ENCODE data around the gene GRIK2.

GRIK2 gene

DNA sequence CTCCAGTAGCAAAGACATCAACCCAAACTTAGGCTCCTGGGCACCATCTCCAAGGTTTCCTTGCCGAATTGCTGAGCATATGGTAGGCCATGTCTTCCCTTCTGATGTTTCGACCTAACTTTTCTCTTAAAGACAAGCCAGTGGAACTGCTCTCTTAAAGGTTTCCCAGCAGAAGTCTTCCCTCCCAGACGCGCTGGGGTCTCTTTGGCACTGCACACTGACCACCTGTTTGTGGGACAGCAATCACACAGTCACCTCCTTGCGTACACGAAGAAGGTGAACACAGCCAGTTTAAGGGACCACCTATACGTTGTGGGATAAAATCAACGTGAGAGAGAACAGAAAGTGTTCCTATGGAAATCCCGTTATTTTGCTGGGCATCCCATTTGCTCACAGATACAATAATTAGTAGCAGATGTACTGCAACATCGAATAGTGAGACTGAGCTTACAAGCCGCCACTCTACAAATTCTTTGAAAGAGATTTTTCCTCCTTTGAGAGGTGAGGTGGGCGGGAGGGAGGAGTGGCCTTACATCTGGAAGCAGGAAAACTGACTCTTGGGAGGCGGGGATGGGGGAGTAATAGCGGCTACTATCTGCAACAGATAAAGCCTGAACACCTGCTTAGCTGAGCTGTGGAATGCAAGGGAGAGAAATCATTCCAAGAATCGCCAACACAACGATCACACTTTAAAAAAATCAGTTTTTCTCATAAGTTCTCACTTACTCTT, 9.9 kb downstream of the GRIK2 start:
- H3K4me1 ChIP-seq (ENCODE audit: control insufficient read depth in 1 of 2, insufficient read depth in 2 of 2, low read length in 2 of 2) = peaks cover 9 to 12% of the 10 kb centered on the region in 2 experiments
- peak in 1 of 2 donors; percentile 13 for DNase-seq
- no peak overlapping the region for H4K8ac ChIP-seq (ENCODE audit: low read depth, low read length)
- peaks cover 5% of the 10 kb centered on the region for H3K9me3 ChIP-seq (ENCODE audit: insufficient read depth, low read depth, low read length)
- H2BK12ac ChIP-seq (ENCODE audit: low read length) = no peak overlapping the region
- WGBS (ENCODE audit: extremely low coverage, insufficient coverage, insufficient read length) = no CpG with 5 or more reads among the region's 16 CpGs
- no peaks in the 10 kb centered on the region for H3K79me1 ChIP-seq (ENCODE audit: low read length)
- H3K23ac ChIP-seq (ENCODE audit: low read length) = no peak overlapping the region
- H3K4me3 ChIP-seq (ENCODE audit: low read depth, low read length) = no peak overlapping the region
- H2BK120ac ChIP-seq (ENCODE audit: insufficient read depth, low read length, poor library complexity) = no peak overlapping the region
- no peaks in the 10 kb centered on the region for H3K36me3 ChIP-seq (ENCODE audit: control insufficient read depth in 1 of 2, insufficient read depth in 2 of 2, low read length in 2 of 2)
- H3K4ac ChIP-seq (ENCODE audit: low read depth, low read length) = no peak overlapping the region
- H4K12ac ChIP-seq (ENCODE audit: low read depth, low read length) = no peak overlapping the region
- no peak overlapping the region for H2AK5ac ChIP-seq (ENCODE audit: low read length)
- H3K79me2 ChIP-seq (ENCODE audit: control insufficient read depth, insufficient read depth, low read length, poor library complexity) = no peaks in the 10 kb centered on the region
- H2AFZ ChIP-seq (ENCODE audit: insufficient read depth, low read length, poor library complexity) = no peak overlapping the region
- H3K14ac ChIP-seq (ENCODE audit: low read length) = no peak overlapping the region
- peak overlapping the region; percentile 79 for H3K4me2 ChIP-seq (ENCODE audit: low read length)
- H3K9ac ChIP-seq (ENCODE audit: low read length) = no peak overlapping the region
- no peak overlapping the region for H4K91ac ChIP-seq (ENCODE audit: low read depth, low read length)
- no peak overlapping the region for H3K18ac ChIP-seq (ENCODE audit: low read length)
- H3K27ac ChIP-seq (ENCODE audit: low read depth, low read length) = no peak overlapping the region
- H3K27me3 ChIP-seq (ENCODE audit: insufficient read depth, low read length) = peaks cover 43% of the 10 kb centered on the region
- no peak overlapping the region for H2BK5ac ChIP-seq (ENCODE audit: low read depth, low read length, poor library complexity)

DNA sequence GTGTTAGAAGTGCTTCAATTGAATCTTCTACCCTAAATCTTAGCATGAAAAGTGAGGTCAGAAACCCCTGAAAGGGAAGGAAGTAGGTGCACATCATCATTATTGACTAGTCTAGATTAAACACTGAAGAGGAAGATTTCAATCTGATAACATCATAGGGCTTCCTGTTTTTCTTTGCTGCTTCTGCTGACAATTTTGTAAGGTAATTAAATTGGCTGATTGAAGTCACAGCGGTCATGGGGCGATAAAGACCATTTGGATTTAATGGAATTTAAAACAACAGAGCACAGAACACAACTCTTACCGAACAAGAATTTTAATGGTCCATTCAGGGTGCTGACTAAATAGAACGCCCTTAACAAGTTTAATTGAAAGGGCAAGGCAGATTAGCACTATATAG, 11.3 kb downstream of the GRIK2 start:
- H3K79me2 ChIP-seq (ENCODE audit: control insufficient read depth, insufficient read depth, low read length, poor library complexity) = no peaks in the 10 kb centered on the region

DNA sequence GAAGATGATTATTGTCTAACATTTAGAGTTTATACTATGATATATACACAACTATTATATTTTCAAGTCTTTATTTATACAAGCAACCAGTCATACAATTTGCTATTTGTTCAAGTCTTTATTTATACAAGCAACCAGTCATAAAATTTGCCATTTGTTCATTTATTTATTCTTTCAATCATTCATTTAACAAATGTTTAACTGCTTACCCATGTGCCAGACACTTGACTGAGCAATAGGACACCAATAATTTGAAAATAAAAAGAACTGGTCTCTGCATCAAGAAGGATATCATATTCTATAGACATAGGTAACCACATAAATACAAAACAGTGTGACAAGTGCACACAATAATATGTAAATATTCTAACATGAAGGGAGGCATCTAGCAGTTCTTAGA, 20.3 kb downstream of the GRIK2 start:
- no peak overlapping the region for H2BK5ac ChIP-seq (ENCODE audit: low read depth, low read length, poor library complexity)
- no peak overlapping the region for H4K91ac ChIP-seq (ENCODE audit: low read depth, low read length)
- no peak overlapping the region for H3K14ac ChIP-seq (ENCODE audit: low read length)
- no peak overlapping the region for H3K4me2 ChIP-seq (ENCODE audit: low read length)
- H3K4me1 ChIP-seq (ENCODE audit: control insufficient read depth in 1 of 2, insufficient read depth in 2 of 2, low read length in 2 of 2) = no peaks in the 10 kb centered on the region
- no peak for DNase-seq
- no peaks in the 10 kb centered on the region for H3K27me3 ChIP-seq (ENCODE audit: insufficient read depth, low read length)
- no peaks in the 10 kb centered on the region for H3K9me3 ChIP-seq (ENCODE audit: insufficient read depth, low read depth, low read length)
- H3K79me2 ChIP-seq (ENCODE audit: control insufficient read depth, insufficient read depth, low read length, poor library complexity) = no peaks in the 10 kb centered on the region
- no peak overlapping the region for H3K9ac ChIP-seq (ENCODE audit: low read length)
- H3K27ac ChIP-seq (ENCODE audit: low read depth, low read length) = no peak overlapping the region
- no peak overlapping the region for H2AK5ac ChIP-seq (ENCODE audit: low read length)
- H2BK12ac ChIP-seq (ENCODE audit: low read length) = no peak overlapping the region
- no peak overlapping the region for H2AFZ ChIP-seq (ENCODE audit: insufficient read depth, low read length, poor library complexity)
- no peak overlapping the region for H2BK120ac ChIP-seq (ENCODE audit: insufficient read depth, low read length, poor library complexity)
- no peak overlapping the region for H3K18ac ChIP-seq (ENCODE audit: low read length)
- H3K23ac ChIP-seq (ENCODE audit: low read length) = no peak overlapping the region
- H3K4me3 ChIP-seq (ENCODE audit: low read depth, low read length) = no peak overlapping the region
- no peak overlapping the region for H4K8ac ChIP-seq (ENCODE audit: low read depth, low read length)
- H3K36me3 ChIP-seq (ENCODE audit: control insufficient read depth in 1 of 2, insufficient read depth in 2 of 2, low read length in 2 of 2) = no peaks in the 10 kb centered on the region
- no peak overlapping the region for H4K12ac ChIP-seq (ENCODE audit: low read depth, low read length)
- H3K79me1 ChIP-seq (ENCODE audit: low read length) = no peaks in the 10 kb centered on the region
- H3K4ac ChIP-seq (ENCODE audit: low read depth, low read length) = no peak overlapping the region

More for the DNA sequence above, 11.3 kb downstream of the GRIK2 start:
- peaks cover 1% of the 10 kb centered on the region for H3K9me3 ChIP-seq (ENCODE audit: insufficient read depth, low read depth, low read length)
- H3K4me2 ChIP-seq (ENCODE audit: low read length) = no peak overlapping the region
- H3K9ac ChIP-seq (ENCODE audit: low read length) = no peak overlapping the region
- no peak overlapping the region for H3K18ac ChIP-seq (ENCODE audit: low read length)
- H3K23ac ChIP-seq (ENCODE audit: low read length) = no peak overlapping the region
- no peak overlapping the region for H4K91ac ChIP-seq (ENCODE audit: low read depth, low read length)
- WGBS (ENCODE audit: extremely low coverage, insufficient coverage, insufficient read length) = no CpG with 5 or more reads among the region's 4 CpGs
- no peak overlapping the region for H2AFZ ChIP-seq (ENCODE audit: insufficient read depth, low read length, poor library complexity)
- no peak overlapping the region for H3K4ac ChIP-seq (ENCODE audit: low read depth, low read length)
- no peak for DNase-seq
- H3K4me3 ChIP-seq (ENCODE audit: low read depth, low read length) = no peak overlapping the region
- H4K12ac ChIP-seq (ENCODE audit: low read depth, low read length) = no peak overlapping the region
- H3K27me3 ChIP-seq (ENCODE audit: insufficient read depth, low read length) = peaks cover 35% of the 10 kb centered on the region
- no peak overlapping the region for H2BK120ac ChIP-seq (ENCODE audit: insufficient read depth, low read length, poor library complexity)
- H4K8ac ChIP-seq (ENCODE audit: low read depth, low read length) = no peak overlapping the region
- no peaks in the 10 kb centered on the region for H3K79me1 ChIP-seq (ENCODE audit: low read length)
- no peak overlapping the region for H3K27ac ChIP-seq (ENCODE audit: low read depth, low read length)
- no peak overlapping the region for H2BK12ac ChIP-seq (ENCODE audit: low read length)
- H2AK5ac ChIP-seq (ENCODE audit: low read length) = no peak overlapping the region
- H3K14ac ChIP-seq (ENCODE audit: low read length) = no peak overlapping the region
- peaks cover 9 to 12% of the 10 kb centered on the region in 2 experiments for H3K4me1 ChIP-seq (ENCODE audit: control insufficient read depth in 1 of 2, insufficient read depth in 2 of 2, low read length in 2 of 2)
- no peaks in the 10 kb centered on the region for H3K36me3 ChIP-seq (ENCODE audit: control insufficient read depth in 1 of 2, insufficient read depth in 2 of 2, low read length in 2 of 2)
- no peak overlapping the region for H2BK5ac ChIP-seq (ENCODE audit: low read depth, low read length, poor library complexity)

DNA sequence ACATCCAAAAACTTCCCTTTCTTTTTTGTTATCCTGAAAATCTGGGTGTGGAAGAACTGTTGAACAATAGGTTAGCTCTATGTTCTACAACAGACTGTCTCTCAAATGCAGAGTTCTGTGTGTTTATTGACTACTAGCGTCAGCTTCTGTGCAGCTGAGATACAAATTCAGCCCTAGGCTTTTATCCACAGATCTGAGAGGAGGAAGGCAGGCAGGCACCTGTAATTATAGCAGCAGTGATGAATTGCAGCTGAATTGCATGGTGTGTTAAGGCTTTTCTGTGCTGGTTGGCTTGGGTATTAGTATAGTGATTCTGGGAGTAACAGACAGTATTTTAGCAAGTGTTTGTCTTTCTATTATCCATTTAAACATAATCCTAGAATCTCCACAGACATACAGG, 24.4 kb downstream of the GRIK2 start:
- H4K8ac ChIP-seq (ENCODE audit: low read depth, low read length) = no peak overlapping the region
- no peaks in the 10 kb centered on the region for H3K79me1 ChIP-seq (ENCODE audit: low read length)
- H3K14ac ChIP-seq (ENCODE audit: low read length) = no peak overlapping the region
- H3K4me2 ChIP-seq (ENCODE audit: low read length) = no peak overlapping the region
- no peak overlapping the region for H2AFZ ChIP-seq (ENCODE audit: insufficient read depth, low read length, poor library complexity)
- no peak overlapping the region for H3K9ac ChIP-seq (ENCODE audit: low read length)
- no peaks in the 10 kb centered on the region for H3K4me1 ChIP-seq (ENCODE audit: control insufficient read depth in 1 of 2, insufficient read depth in 2 of 2, low read length in 2 of 2)
- H3K36me3 ChIP-seq (ENCODE audit: control insufficient read depth in 1 of 2, insufficient read depth in 2 of 2, low read length in 2 of 2) = no peaks in the 10 kb centered on the region
- H2AK5ac ChIP-seq (ENCODE audit: low read length) = no peak overlapping the region
- no peak overlapping the region for H2BK12ac ChIP-seq (ENCODE audit: low read length)
- H3K4me3 ChIP-seq (ENCODE audit: low read depth, low read length) = no peak overlapping the region
- WGBS (ENCODE audit: extremely low coverage, insufficient coverage, insufficient read length) = no CpG with 5 or more reads among the region's 1 CpG
- no peak overlapping the region for H4K12ac ChIP-seq (ENCODE audit: low read depth, low read length)
- no peak overlapping the region for H3K18ac ChIP-seq (ENCODE audit: low read length)
- no peak overlapping the region for H3K23ac ChIP-seq (ENCODE audit: low read length)
- H2BK5ac ChIP-seq (ENCODE audit: low read depth, low read length, poor library complexity) = no peak overlapping the region
- no peak overlapping the region for H3K27ac ChIP-seq (ENCODE audit: low read depth, low read length)
- H2BK120ac ChIP-seq (ENCODE audit: insufficient read depth, low read length, poor library complexity) = no peak overlapping the region
- no peak for DNase-seq
- no peak overlapping the region for H3K4ac ChIP-seq (ENCODE audit: low read depth, low read length)
- H3K27me3 ChIP-seq (ENCODE audit: insufficient read depth, low read length) = no peaks in the 10 kb centered on the region
- no peaks in the 10 kb centered on the region for H3K79me2 ChIP-seq (ENCODE audit: control insufficient read depth, insufficient read depth, low read length, poor library complexity)
- H4K91ac ChIP-seq (ENCODE audit: low read depth, low read length) = no peak overlapping the region
- H3K9me3 ChIP-seq (ENCODE audit: insufficient read depth, low read depth, low read length) = no peaks in the 10 kb centered on the region

All from trophoblast cell (in vitro differentiated cells and primary cell).